HG02642 (cell line): ENCODE data around the gene CCDC187.

Experiments
- ATAC-seq: cut with Tn5 transposase; IDR thresholded peaks from one replicate; pipeline ENCODE4 v1.9.1; 2021; ENCODE audit warnings: mild to moderate bottlenecking; ENCODE audit not compliant: unreplicated experiment, poor library complexity

CCDC187 gene

DNA sequence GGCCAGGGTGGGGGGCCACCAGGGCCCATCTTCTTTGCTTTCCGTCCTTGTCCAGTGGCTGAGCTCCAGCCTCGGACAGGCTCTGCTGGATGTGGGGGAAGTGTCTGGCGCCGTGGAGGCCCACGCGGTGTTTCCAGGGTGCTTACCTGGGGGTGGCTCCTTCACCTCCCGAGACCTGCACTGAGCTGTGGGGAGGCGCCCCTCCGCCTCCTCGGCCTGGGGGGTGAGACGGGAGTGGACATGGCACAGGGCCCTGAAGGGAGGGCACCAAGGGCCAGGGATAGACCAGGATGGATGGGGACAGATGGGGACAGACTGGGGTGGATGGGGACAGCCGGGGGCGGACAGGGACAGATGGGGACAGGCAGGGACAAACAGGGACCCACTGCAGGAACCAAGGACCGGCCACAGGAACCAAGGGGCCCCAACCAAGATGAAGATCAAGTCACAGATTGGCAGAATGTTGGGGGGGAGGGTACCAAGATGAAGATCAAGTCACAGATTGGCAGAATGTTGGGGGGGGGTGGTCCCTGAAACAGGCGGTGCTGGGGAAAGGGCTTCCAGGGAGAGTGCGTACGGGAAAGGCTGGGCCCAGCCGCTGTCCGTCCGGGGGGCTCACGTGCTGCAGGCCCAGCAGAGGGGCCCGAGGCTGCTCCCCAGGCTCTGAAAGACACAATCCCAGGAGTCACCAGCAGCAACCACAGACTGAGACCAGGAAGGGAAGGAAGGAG, 44.9 kb downstream of the CCDC187 start:
- ATAC-seq: no peak

DNA sequence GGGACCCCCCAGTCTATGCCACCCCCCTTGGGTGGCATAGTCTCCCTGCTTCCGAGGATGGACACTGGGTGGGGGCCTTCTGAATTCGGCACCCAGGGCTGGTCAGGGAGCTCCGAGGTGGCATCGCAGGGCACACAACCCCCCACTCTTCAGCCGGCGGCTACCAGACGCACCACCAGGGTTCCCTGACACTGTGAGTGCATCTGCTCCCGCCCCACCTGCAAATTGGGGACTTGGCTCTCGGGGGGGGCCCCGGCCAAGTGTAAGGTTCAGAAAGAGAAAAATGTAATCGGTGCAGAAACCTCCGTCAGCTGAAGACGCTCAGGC, 45.6 kb downstream of the CCDC187 start:
- no peak for ATAC-seq

GRCh38 chr9:136257381-136258298, 46.3 kb downstream of the CCDC187 start:
- no peak for ATAC-seq

DNA sequence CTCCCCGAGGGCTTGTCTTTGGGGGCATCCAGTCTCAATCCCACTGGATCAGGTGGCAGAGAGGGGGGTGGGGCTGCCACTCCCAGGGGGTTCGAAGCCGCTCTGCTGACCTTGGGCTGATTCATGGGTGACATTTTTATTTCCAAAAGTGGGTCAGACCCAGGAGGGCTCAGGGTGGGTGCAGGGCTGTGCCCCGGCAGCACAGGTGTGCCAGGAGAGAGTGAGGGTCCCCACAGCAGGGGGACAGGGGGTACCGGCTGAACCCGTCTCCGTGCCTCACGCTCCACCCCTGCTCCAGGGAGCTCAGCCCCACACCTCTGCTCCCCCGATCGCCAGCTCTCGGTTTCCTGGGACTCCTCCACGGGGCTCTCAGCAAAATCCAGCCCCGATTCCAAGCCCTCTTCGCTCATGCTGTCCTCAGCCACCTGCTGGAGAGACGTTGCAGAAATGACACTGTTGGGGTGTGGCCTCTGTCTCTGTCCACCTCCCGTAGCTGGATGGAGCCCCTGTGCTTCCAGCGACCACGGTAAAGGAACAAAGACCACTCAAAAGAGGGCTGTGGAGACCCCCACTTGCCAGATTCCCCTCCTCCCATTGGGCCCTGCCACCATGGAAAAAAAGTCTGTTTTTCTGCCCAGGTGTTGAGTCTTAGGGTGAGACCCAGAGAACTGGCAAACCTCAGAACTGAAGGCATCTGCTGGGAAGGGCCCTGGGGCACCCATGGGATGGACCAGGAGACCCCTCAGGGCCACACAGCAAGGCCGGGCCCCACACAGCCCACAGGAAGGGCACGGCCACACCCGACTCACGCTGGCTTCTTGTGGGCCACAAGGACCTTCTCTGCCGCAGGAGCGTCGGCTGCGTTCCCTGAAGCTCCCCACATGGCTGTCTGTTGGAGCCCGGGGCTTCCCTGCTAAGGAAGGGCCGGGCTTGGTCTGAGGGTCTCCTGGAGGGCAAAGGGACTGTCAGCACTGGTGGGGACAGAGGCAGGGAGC, 47.7 kb downstream of the CCDC187 start:
- no peak for ATAC-seq

DNA sequence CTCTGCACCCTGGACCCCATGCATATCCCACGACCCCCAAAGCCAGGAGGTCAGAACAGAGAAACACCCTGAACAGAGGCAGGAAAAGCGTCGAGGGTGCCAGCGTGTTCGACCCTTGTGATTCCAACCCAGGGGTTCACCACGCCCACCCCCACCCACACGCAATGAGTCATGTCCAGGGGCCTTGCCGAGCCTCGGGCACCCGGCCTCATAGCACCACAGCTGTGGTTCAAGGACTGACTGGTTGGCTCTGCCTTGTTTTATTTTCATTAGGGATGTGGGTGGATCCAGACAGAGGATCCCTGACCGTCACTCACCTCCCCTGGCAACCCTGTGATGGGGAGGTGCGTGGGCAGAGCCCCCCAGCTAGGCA, 48.7 kb downstream of the CCDC187 start:
- no peak for ATAC-seq

- ATAC-seq: no peak
These were observed 49.3 kb downstream of the CCDC187 start for GRCh38 chr9:136254381-136255165.

- ATAC-seq: no peak
These were observed 50.4 kb downstream of the CCDC187 start for GRCh38 chr9:136253246-136254130.

- no peak for ATAC-seq
These were observed 51.0 kb downstream of the CCDC187 start for GRCh38 chr9:136252846-136253245.

DNA sequence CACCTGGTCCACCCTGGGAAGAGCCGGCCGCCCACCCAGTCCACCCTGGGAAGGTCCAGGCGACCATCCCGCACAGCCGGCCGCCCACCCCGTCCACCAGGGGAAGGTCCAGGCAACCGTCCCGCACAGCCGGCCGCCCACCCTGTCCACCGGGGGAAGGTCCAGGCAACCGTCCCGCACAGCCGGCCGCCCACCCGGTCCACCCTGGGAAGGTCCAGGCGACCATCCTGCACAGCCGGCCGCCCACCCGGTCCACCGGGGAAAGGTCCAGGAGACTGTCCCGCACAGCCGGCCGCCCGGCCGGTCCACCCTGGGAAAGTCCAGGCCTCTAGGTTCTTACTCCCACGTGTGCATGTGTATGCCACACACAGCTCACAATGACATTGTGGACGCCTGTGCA, 51.6 kb downstream of the CCDC187 start:
- no peak for ATAC-seq

DNA sequence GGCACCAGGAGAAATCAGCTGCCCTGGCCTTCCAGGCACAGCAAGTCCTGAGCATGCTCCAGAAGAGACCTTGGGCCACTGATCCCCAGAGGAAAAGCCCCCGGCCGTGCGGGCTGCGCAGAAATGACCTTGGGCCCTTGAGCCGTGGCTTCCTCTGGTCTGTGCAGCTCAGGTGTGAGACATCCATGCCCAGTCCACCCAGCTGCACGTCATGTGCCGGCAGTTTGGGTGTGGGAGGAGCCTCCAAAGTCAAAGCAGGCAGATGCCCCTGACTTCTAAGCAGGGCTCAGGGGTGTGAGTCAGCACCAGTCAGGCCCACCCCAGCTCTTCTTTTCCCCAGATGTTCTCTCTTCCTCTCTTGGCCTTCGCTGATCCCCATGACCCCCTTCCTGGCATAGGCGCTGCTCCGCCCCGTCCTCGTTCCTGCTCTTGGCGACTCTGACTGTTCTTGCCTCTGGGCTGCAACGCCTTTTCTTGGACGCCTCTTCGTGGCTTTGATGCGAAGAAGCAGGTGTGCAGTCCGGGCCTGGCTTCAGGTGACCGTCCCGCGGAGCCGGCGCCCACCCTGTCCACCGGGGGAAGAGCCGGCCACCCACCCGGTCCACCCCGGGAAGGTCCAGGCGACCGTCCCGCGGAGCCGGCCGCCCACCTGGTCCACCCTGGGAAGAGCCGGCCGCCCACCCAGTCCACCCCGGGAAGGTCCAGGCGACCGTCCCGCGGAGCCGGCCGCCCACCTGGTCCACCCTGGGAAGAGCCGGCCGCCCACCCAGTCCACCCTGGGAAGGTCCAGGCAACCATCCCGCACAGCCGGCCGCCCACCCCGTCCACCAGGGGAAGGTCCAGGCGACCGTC, 52.4 kb downstream of the CCDC187 start:
- ATAC-seq: no peak

- ATAC-seq: no peak
These were observed 53.2 kb downstream of the CCDC187 start for GRCh38 chr9:136250676-136251075.

DNA sequence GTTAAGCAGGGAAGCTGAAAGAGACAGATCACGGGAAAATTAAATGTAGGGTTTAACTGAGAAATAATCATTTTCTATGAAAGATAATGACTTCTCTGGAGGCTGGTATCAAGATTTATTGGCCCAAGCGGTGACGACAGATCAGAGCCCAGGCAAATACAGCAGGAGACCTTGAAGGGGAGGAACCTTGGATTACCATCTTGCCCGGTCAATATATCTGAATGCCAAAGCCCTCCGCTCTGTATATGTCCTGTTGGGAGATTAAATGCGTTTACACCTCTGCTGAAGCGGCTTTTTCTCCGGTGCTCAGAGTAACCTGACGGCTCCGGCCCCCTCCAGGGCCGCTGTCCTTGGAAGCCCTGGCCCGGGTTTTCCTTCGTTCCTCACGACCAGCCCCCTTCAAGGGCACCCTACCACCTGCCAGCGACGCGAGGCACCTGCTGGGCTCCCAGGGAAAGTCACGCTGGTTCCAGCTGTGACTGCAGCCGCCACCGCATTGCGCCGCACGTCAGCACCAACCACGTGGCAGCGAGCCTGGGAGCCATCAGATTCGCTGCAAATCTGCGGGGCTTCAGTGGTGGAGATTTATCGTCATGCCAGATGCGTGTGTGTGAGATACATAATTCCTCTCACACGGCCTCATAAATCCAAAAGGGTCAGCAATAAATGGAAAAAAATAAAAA, 53.9 kb downstream of the CCDC187 start:
- ATAC-seq: no peak

DNA sequence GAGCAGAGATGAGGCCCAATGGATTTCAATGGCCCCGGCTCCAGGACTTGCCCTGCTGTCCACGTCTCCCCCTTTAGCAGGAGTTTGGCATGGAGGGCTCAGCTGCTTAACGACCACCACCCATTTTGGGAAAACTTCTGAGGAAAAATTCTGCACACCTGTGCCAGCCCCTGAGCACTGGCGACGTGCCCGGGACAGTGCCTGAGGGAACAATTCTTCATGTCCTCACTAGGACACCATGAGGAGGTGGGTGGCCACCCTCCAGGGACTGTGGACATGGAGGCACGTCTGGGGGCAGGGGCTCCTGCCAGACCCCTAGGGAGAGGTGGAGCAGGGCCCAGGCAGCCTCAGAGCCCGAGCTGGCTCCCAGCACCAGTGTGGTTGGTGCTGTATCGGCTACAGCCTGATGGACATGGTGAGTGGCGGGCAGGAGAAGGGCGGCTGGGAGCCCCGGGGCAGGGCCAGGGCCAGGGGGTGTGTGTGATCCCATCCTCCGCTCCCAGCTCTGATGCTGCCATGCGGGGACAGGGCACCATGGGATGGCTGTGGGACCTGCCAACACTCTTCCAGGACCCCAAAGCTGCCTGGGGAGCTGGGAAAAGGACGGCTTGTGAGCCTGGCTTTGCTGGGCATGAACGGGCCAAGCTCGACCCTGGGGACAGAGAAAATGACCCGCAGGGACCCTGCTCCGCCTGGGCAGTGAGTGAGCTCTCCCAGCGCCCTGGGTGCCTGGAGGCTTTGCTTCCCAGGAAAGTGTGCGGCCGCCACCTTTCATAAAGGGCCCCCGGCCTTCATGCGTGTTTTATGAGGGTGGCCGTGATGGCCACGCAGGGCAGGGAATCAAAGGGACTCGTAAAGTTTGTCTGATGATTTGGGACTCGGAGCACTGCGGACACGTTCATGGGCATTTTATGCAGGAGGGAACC, 54.7 kb downstream of the CCDC187 start:
- ATAC-seq: no peak

DNA sequence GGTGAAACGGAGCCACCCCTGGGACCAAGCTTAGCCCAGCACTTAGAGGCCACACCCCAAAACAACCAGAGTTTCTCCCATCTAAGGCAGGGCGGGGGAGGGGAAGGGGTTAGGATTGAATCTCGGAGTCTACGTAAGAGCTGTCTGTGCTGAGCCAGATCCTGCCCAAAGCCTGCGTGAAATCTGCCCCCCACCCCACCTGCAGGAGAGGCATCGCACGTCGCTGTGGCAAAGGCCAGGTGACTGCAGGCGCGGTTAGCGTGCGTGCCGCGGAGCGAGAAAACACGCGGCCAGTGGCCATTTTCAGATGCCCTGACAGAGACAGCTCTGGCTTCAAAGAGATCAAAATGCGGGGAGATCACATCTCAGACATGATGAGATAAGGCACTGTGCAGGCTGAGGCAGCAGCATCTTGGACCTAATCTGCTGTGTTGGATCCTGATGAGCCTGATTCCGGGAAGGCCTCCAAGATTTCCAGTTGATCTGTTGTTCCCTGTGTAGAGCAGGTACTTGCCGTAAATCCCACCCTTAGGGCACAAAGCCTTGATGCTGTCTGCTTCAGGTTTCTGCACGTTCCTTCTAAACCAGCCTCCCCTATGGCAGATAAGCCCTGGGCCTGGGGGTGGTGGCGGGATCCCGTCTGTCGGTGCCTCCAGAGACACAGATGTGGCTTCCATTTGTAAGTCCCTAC, 55.8 kb downstream of the CCDC187 start:
- ATAC-seq: no peak

- no peak for ATAC-seq
These were observed 56.4 kb downstream of the CCDC187 start for GRCh38 chr9:136247551-136247916.
